Epithelial cell of esophagus (primary cell): ENCODE measurements around the gene DBNDD2.

Experiments
- DNase-seq: peaks from one replicate; pipeline ENCODE4 v3.0.0; 2010; ENCODE audit warnings: low read depth
- H3K4me3 ChIP-seq: 2 replicates; pipeline ENCODE4 v1.5.1; 2011; ENCODE audit warnings: mild to moderate bottlenecking, low read length, control low read depth
- TF ChIP-seq, protein P1 (sequence below): IDR thresholded peaks from 2 replicates; pipeline ENCODE4 v1.5.1; 2011; ENCODE audit warnings: low read depth, mild to moderate bottlenecking, low read length, control low read depth, inconsistent platforms; ENCODE audit not compliant: insufficient read depth; ENCODE audit errors: missing control alignments

DBNDD2 gene, protein sequence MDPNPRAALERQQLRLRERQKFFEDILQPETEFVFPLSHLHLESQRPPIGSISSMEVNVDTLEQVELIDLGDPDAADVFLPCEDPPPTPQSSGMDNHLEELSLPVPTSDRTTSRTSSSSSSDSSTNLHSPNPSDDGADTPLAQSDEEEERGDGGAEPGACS

DNA sequence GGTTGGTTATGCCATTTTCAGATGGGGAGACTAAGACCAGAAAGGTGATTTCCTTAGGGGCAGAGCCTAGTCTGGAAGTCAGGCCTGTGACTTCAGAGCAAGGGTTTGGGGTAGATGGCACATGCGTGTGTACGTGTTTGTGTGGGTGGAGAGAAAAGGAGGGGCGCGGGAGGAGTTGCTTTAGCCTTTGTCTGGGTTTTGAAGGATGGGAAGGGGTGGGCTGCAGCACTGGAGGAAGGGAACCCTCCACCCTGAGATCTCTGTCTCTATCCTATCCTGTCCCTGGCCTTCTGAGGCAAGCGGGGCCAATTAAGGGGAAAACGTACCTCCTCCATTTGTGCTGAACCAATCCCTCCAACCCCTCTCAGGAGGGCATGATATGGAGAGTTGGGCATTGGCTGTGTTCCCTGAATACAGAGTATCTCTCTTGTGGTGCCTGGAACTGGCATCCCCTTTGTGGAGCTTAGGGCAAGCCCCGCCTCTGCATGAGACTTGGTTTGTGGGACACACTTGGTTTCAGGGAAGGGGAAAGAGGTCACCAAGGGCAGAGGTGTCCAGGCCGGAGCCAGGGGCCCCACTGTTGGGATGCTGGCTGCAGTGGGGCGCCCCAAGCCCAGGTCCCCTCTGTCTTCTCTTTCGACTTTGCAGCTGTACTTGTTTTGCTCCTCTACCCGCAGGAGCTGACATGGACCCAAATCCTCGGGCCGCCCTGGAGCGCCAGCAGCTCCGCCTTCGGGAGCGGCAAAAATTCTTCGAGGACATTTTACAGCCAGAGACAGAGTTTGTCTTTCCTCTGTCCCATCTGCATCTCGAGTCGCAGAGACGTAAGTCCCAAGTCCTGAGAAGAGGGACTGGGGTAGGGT lies at the start of gene DBNDD2:
Gene DBNDD2, plus strand, starts transcription at position 507 of the 863 bp plus-strand sequence. Its CDS starts 179 bp downstream, at position 686.
- TF ChIP-seq, protein P1, sequence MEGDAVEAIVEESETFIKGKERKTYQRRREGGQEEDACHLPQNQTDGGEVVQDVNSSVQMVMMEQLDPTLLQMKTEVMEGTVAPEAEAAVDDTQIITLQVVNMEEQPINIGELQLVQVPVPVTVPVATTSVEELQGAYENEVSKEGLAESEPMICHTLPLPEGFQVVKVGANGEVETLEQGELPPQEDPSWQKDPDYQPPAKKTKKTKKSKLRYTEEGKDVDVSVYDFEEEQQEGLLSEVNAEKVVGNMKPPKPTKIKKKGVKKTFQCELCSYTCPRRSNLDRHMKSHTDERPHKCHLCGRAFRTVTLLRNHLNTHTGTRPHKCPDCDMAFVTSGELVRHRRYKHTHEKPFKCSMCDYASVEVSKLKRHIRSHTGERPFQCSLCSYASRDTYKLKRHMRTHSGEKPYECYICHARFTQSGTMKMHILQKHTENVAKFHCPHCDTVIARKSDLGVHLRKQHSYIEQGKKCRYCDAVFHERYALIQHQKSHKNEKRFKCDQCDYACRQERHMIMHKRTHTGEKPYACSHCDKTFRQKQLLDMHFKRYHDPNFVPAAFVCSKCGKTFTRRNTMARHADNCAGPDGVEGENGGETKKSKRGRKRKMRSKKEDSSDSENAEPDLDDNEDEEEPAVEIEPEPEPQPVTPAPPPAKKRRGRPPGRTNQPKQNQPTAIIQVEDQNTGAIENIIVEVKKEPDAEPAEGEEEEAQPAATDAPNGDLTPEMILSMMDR = no peak
- peak within 1 kb of the TSS; percentile 75 for H3K4me3 ChIP-seq
- DNase-seq = no peak

DNA sequence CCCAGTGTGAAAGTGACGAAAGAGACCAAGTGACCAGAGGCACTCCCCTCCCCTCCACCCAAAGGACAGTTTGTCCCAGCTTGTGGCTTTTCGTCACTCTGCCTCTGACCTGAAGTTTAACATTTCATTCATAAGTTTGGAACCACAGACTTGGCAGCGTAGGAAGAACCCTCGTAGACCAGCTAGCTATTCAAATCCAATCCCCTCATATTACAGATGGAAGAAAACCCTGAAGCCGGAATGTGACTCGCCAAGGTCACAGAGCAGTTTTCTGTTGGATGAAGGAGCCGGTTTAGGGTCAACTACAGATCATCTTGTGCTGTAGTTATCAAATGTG lies 49.1 kb upstream of the DBNDD2 start:
- TF ChIP-seq, protein P1 = no peak
- no peak overlapping the region for H3K4me3 ChIP-seq
- DNase-seq = no peak

DNA sequence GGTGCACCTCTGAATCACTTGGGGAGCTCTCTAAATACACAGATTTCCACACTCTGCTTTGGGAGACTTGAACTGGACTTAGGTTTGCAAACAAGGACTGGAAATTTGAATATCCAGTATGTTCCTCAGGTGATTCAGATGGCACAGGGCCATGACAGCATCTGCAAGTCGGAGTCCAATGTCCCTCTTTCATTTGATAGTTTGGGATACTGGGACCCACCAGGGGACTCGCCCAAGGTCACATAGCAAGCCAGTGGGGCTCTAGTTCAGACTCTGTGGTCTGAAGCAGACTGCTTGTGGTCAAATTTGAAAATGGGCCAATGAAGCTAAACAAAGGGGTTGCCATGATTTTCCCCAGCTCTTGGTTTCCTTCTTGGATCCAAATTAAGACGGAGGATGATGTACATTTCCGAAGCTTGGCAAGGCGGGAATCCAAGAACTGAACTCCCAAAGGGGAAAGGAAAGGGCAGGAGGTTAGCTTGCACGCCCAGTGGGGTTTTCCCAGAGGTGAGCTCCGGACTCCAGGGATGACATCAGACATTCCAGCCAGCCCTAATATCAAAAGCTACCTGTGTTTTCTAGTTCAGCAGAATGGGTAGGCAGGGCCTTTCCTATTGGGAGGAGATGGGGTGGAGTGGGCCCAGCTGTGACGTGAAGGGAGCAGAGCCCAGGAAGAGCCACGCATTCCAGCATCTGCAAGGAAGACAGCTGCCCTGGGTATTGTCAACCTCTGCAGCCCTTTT lies 48.5 kb upstream of the DBNDD2 start:
- peak; percentile 87 for DNase-seq
- no peak overlapping the region for H3K4me3 ChIP-seq
- TF ChIP-seq, protein P1 = no peak

DNA sequence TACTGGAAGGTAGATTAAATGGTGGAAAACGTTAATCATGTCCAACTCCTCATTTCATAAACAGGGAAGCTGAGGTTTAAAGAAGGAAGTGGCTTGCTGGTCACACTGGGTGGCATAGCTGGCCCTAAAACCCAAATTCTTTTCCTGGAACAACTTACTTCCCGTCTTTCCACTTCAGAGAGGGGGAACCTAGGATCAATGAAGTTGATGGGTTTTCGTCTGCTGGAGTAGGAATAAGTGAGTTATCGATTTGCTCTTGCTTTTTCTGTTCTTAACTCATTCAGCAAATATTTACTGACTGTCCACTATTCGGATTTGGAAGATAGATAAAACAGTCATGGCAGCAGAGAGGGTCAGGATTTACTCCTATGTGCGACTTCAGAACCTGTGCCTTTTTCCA lies 46.3 kb upstream of the DBNDD2 start:
- no peak for DNase-seq

DNA sequence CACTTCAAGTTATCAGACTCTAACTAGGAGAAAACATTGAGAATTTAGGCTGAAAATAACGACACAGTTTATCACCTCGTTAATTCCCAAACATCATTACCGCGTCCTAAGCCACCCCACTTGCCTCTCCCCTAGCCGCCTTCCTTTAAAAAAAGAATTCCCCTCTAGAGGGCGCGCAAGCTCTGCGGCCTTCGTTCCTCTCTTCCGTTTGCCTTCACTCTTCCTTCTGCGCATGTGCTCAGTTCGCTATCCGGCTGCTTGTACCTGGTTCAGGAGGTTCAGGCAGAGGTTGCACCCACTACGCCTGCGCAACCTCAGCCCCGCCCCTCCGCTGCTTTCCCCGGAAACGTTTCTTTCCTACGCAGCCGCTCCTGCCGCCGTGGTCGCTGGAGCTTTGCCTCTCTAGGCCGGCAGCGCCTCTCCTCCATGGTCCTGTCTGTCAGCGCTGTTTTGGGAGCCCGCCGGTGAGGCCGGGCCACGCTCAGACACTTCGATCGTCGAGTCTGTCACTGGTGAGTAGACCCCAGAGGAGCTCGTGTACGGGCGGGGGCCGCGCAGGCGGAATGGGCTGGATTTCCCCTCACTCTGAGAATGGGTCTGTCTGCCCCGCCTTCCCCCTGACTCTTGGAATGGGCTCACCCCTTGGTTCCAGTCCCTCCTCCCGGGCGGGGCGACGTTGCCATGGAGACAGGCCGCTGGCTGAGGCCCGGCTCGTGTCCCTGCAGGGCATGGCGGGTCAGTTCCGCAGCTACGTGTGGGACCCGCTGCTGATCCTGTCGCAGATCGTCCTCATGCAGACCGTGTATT lies 45.1 kb upstream of the DBNDD2 start, which contains the start of gene SYS1:
Gene SYS1, plus strand, starts transcription at position 353 of the 807 bp plus-strand sequence. Its CDS starts 376 bp downstream, at position 729.
- DNase-seq = peak; percentile 98
- TF ChIP-seq, protein P1 = peak; percentile 84
- peak within 1 kb of the TSS; percentile 83 for H3K4me3 ChIP-seq

More for the DNA sequence above, 46.3 kb upstream of the DBNDD2 start:
- TF ChIP-seq, protein P1 = no peak
- H3K4me3 ChIP-seq = no peak overlapping the region

DNA sequence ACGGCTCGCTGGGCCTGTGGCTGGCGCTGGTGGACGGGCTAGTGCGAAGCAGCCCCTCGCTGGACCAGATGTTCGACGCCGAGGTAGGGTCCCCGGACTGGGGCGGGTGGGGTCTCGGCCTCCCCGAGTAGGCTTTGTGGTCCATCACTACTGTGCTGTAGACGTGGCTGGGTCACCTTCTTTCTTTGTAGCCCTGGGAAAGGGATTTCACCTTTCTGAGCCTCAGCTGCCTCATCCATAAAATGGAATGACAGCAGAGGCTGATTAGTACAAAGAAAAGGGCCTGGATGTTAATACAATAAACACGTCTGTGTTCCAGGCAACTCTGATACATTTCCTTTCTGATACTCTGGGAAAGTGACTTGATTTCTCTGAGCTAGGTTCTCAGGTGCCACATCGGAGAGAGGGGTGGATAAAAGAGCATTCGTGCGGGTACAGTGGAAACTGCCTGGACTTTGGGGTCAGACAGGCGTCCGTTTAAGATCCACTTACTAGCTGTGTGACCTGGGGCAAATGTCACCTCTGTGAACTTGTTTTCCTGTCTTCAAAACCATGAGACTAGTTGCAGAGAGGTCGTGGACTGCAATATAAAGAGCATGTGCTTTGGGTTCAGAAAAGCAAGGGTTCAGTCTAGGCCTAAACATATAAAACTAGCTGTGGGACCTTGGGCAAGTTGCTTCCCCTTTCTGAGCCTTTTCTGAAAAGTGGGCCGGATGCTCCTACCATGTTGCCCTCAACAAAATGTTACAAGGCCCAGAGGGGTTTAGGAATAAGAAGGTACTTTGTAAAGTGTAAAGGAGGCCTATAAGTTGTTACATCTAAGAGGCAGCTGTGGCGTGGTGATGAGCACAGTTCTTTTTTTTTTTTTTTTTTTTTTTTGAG lies 44.2 kb upstream of the DBNDD2 start:
- TF ChIP-seq, protein P1 = no peak
- DNase-seq = no peak

More for the DNA sequence above, 44.2 kb upstream of the DBNDD2 start:
- peak overlapping the region; percentile 83 for H3K4me3 ChIP-seq
